GM04503 (cell line): ENCODE results near the gene AKAP5.

ENCODE experiments used
- DNase-seq: peaks from one replicate; pipeline ENCODE4 v3.0.0-alpha.2; 2012; ENCODE audit warnings: low read depth

The AKAP5 gene

DNA sequence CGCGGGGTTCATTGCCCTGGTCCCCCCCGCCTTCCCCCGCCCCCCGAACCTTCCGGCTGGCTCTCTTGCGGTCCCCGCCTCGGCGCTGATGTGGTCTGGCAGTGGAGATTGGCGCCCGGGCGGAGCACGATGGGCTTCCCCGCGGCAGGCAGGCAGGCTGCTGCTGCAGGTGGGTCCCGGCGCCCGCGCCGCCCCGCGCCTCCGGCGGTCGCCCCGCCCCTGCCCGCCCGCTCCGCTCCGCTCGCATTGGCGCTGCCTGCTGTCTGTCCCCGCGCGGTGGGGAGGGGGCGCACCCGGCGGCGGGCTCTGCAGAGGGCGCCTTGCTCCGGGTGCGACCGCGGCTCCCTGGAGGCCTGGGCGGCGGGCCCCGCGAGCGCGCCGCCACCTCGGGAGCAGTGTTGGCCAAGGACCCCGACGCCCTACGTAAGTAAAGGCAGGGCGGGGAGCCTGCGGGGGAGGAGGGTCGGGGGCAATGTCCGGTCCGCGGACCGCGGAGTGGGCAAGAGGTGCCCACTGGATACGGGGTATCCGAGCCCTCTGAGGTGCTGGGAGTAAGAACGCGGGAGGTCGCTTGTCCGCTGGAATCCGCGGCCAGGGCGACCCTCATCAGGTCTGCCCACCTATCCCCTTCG lies at the start of gene AKAP5:
TSS of gene AKAP5 (plus strand) at position 309 of the 632 bp plus-strand sequence. CDS start 2,896 bp downstream, outside the sequence.
- no peak for DNase-seq

DNA sequence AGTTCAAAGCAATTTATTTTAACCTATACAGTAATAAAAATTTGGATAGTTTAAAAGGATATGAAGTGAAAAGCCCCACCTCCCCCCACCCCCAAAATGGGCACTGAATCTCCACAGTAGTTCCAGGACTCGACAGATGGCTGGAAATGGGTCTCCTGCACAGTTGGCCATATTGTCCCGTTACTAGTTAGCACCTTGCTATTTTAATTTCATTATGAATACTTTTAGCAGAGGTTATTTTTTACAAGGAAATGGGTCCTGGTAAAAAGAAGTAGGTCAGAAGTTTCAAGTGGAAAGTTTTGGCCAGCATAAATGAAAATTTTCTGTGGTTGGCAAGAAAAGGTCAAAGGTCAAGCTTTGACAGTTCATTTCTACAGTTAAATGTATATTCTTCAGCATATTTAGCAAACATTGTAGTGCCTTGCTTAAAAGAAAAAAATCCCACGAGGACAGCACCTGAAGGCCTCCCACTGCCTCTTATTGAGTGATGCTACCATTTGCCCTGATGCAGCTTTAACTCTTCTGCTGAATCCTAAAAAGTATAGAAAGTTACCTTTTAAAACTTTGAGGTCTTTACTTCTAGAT lies 48.9 kb upstream of the AKAP5 start:
- no peak for DNase-seq

DNA sequence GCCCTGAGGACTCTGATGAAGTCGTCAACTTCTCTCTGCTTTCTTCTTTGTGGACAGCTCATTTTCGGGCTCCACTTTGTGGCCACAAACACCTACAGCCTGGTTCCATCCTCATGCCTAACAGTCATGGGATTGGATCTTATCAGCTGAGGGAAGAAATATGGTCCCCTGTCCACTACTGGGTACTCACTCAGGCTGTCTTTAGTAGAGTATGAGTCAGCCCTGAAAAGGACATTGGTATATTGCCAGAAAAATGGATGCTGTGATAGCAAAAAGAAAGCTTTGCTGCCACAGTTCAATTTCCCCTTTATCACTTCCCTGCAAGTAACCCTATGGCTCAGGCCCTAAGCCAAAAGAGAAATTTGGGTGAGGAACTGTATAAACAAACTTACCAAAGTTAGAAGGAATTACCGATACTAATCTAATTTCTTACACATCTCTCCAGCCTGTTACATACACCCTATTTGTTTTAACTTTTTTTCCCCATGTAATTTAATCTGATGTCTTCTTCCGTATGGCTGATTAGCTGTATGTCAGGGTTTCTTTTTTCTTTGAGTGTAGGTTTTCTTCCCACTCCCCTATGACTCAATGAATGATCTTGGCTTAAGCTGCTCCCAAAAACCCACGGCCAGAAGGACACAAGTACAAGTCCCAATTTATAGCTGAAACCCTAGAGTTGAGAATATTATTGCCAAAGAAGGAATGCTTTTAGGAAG lies 48.1 kb upstream of the AKAP5 start:
- DNase-seq = no peak

DNA sequence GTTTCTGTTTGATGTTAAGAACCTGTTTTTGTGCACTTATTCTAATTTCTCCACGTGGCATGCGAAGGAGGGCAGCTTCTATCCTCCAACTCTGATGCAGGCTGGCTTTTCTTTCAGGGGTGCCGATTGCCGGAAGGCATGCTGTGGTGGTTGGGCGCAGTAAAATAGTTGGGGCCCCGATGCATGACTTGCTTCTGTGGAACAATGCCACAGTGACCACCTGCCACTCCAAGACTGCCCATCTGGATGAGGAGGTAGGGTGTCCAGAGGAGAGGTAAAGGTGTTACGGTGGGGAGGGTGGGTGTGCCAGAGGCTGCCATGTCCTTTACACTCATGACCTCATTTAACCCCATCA lies 47.6 kb upstream of the AKAP5 start:
- DNase-seq = no peak

DNA sequence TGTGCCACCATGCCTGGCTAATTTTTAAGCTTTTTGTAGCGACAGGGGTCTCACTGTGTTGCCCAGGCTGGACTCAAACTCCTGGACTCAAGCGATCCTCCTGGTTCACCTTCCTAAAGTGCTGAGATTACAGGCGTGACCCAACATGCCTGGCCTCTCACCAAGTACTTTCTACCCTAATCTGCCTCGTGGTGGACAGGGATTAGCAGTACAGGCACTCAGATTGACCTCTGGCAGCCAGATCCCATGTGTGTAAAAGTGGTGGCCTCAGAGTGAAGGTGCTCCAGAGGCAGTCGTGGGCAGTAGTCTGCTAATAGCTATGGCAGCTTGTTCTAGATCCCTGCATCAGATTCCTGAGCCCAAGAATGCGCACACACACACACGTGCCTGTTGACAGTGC lies 46.3 kb upstream of the AKAP5 start:
- no peak for DNase-seq

DNA sequence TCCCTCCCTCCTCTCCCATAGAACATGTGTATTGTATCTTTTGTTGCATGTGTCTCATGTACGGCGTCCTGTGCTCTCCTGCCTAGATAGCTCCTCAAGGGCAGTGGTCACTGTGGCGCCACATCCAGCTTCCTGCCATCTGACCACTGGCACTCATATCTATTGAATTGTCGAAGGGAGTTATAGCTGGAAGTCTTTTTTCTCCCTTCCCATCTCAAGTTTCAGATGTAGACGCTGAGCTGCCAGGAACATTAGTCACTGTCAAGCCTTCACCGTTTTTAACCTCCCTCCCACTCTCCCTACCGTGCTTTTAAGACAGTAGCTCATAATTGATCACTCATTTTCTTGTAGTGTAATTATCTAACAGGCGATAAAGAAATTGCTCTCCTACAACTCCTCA lies 44.1 kb upstream of the AKAP5 start:
- no peak for DNase-seq

GRCh38 chr14:64422005-64422404 lies 43.3 kb upstream of the AKAP5 start:
- no peak for DNase-seq

GRCh38 chr14:64422756-64423155 lies 42.5 kb upstream of the AKAP5 start:
- DNase-seq = no peak

- DNase-seq = no peak
Observed at GRCh38 chr14:64423987-64424386, 41.3 kb upstream of the AKAP5 start.

- DNase-seq = no peak
Observed at GRCh38 chr14:64434528-64434927, 30.8 kb upstream of the AKAP5 start.

GRCh38 chr14:64438181-64438841 lies 27.0 kb upstream of the AKAP5 start:
- peak; percentile 87 for DNase-seq

- no peak for DNase-seq
Observed at GRCh38 chr14:64439141-64439540, 26.2 kb upstream of the AKAP5 start.

DNA sequence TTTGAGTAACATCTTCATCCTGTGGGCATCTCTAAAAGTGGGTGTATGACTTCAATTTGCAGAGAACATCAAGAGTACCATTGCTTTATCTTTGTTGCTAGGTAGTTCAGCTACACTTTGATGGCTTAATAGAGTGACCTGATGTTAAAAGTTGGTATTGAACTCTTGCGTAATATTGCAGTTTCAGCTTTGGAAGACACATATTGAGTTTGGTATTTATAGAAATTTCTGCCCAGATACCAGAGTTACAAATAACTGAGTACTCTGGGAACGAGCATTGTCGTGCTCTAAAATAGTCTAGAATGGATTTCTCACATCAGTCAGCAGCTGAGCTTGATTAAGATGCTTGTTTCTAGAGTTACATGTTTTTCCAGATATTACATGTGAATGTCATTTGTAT lies 24.8 kb upstream of the AKAP5 start:
- peak; percentile 58 for DNase-seq

DNA sequence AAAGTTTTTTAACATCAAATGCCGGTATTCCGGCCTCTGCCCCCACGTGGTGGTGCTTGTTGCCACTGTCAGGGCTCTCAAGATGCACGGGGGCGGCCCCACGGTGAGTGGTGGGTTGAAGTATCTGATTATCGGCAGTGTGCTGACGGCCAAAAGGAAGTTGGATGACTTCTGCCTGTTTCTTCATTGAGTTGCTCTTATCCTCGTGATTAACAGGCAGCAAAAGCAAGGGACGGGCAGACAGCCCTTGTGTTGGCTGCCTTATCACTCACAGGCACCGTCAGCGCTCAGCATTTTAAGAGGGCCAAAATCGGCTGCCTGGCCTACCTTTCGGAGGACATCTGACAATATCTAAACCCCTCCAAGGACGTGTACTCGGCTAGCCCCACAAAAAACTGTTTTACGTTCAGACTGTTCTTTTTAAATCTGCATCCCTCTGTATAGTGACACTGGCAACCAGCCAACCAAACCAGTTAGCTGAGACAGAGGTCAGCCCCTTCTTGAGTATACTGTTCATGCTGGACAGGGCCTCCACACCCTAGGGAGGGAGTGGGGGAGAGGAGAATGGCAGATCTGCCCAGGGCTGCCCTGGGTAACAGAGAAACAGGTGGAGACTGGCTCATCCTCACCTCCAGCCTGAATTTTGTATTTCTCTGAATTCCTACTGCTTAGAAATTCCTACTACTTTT lies 22.9 kb upstream of the AKAP5 start:
- no peak for DNase-seq

DNA sequence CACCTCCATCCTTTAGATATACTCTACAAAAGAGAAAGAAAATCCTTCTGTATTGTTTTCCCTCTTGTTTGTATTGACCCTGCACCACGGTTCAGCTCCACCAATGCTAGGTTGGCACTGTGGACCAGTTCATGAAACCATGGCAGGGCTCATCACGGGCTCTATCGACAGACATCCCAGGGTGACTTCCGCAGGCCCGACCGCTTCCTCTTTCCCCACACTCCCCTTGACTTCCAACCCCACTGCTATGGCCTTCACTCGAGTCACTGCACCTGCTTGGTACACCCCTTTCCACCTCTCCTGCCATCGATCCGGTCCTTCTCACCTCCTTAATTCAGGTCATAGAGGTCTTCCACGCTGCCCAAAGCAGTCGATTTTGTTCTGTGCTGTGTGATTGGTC lies 21.2 kb upstream of the AKAP5 start:
- no peak for DNase-seq

- no peak for DNase-seq
Observed at GRCh38 chr14:64444984-64445845, 20.1 kb upstream of the AKAP5 start.

- no peak for DNase-seq
Observed at GRCh38 chr14:64447876-64448670, 17.2 kb upstream of the AKAP5 start.

DNA sequence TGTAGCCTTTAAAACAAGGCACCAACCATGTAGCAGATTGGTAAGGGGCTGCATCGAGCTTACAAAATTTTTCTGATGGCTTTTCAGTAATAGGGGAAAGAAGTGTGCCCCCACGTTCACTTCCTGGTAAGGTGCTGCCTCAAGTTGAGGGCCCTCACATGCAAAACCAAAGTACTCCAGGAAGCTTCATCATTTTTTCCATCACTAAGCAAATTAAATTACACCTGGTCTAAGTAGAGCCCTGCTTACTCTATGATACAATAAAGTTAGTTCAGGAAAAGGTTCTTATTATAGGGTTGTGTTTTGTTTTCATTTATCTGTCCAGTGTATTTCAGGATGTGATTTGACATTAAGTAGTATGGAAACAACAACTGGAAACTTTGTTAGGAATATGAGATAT lies 15.0 kb upstream of the AKAP5 start:
- DNase-seq = no peak

DNA sequence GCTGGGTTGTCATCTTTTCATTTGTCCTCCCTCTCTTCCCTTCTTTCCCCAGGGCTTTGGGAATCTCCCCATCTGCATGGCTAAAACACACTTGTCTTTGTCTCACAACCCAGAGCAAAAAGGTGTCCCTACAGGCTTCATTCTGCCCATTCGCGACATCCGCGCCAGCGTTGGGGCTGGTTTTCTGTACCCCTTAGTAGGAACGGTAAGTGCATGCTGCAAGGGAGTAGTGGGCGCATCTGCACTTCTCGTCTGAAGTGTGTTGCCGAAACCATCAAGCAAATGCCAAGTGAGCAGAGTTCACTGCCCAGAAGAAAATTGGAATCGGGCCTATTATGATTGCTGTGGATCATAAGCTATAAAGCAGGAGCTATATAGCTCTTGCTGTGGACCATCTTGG lies 10.6 kb upstream of the AKAP5 start:
- no peak for DNase-seq

GRCh38 chr14:64459405-64460136 lies 5.7 kb upstream of the AKAP5 start:
- no peak for DNase-seq
